K562 (cell line): ENCODE data around the gene GRIN2A. TPM values are rescaled to one million over a fixed set of nuclear protein-coding genes. Genes with fewer than 3 reads are reported as not detected.

Experiments used
- ATAC-seq: fragments of 200-7000 bp; cut with Tn5 transposase; 3 replicates; pipeline ENCODE4 v1.9.1; 2020; ENCODE audit warnings: moderate library complexity
- BruUV-seq: library from RNA; stranded (reverse); fragments of 400-500 nt; replicated peaks from 2 replicates; lab custom pipeline; 2021; lab: Mats Ljungman, UMichigan
- CTCF ChIA-PET: fragments of 300-600 bp; formaldehyde crosslinking; extraction: SDS; loops from one replicate; lab custom pipeline; 2021; ENCODE audit warnings: low intra/inter-chr PET ratio; lab: Yijun Ruan, JAX
- POLR2A ChIA-PET: fragments of 300-600, 350-650 bp; sonication (Branson Sonifier 250); formaldehyde crosslinking; extraction: SDS; loops from one replicate; lab custom pipeline; 2021; ENCODE audit warnings: antibody characterized with exemption, inconsistent platforms; lab: Yijun Ruan, JAX
- DNase-seq, 4 experiments: peaks; one replicate each; pipeline versions ENCODE4 v3.0.0 to v3.0.0-alpha.2; 2011 to 2018; ENCODE audit warnings: low spot score in 3 of 4, mixed read lengths in 3 of 4; ENCODE audit errors: extremely low read depth in 1 of 4
- FAIRE-seq: peaks from 2 replicates; lab custom pipeline; 2011; peaks lifted over from hg19 to GRCh38; lab: Jason Lieb, UNC
- H2AFZ ChIP-seq: 2 replicates; pipeline ENCODE4 v1.6.0; 2011; ENCODE audit warnings: low read depth, low read length, control low read depth, inconsistent platforms
- H3K27ac ChIP-seq: fragments of 200-600 bp; 3 replicates; pipeline ENCODE4 v1.8.0; 2011; ENCODE audit warnings: low read depth, mild to moderate bottlenecking, control low read depth, inconsistent platforms, low read length, moderate library complexity, mixed read lengths; ENCODE audit errors: extremely low read depth
- H3K27me3 ChIP-seq, 2 experiments: fragments of 300-600 bp in 1 of 2; 2 replicates in 1 of 2; 3 replicates in 1 of 2; pipeline versions ENCODE4 v1.6.0 to v1.8.0; 2011; ENCODE audit warnings: inconsistent platforms in 2 of 2, low read length in 2 of 2, mild to moderate bottlenecking in 1 of 2, mixed read lengths in 1 of 2, moderate library complexity in 1 of 2; ENCODE audit not compliant: control insufficient read depth in 2 of 2, insufficient read depth in 2 of 2
- H3K36me3 ChIP-seq: fragments of 300-600 bp; 3 replicates; pipeline ENCODE4 v1.8.0; 2011; ENCODE audit warnings: mild to moderate bottlenecking, low read length, inconsistent platforms; ENCODE audit not compliant: control insufficient read depth, insufficient read depth
- H3K4me1 ChIP-seq, 2 experiments: fragments of 200-600 bp in 1 of 2; replicated peaks in 1 of 2; 2 replicates in 1 of 2; 3 replicates in 1 of 2; pipeline versions ENCODE4 v1.5.1 to v1.8.0; 2011; ENCODE audit warnings: inconsistent platforms in 2 of 2, low read length in 2 of 2, mild to moderate bottlenecking in 1 of 2, mixed read lengths in 1 of 2, moderate library complexity in 1 of 2; ENCODE audit not compliant: control insufficient read depth in 2 of 2, insufficient read depth in 2 of 2
- H3K4me2 ChIP-seq: 2 replicates; pipeline ENCODE4 v1.6.1; 2011; ENCODE audit warnings: low read length, control low read depth, inconsistent platforms, mixed read lengths; ENCODE audit not compliant: insufficient read depth
- H3K4me3 ChIP-seq: fragments of 200-600 bp; sonication (generic), shearing (Covaris generic); 2 replicates; pipeline ENCODE4 v1.5.1; 2016; ENCODE audit warnings: control low read depth, inconsistent platforms
- H3K79me2 ChIP-seq: fragments of 200-600 bp; 3 replicates; pipeline ENCODE4 v1.8.0; 2011; ENCODE audit warnings: low read length, inconsistent platforms; ENCODE audit not compliant: control insufficient read depth, insufficient read depth
- H3K9ac ChIP-seq, 2 experiments: 2 replicates each; pipeline versions ENCODE4 v1.6.0 to v1.6.1; 2011; ENCODE audit warnings: low read depth in 2 of 2, low read length in 2 of 2, control low read depth in 1 of 2, inconsistent platforms in 1 of 2, mild to moderate bottlenecking in 1 of 2, mixed read lengths in 1 of 2; ENCODE audit not compliant: insufficient read depth in 1 of 2
- H3K9me1 ChIP-seq: one replicate; pipeline ENCODE4 v1.6.0; 2011; ENCODE audit warnings: inconsistent platforms, mild to moderate bottlenecking, low read length, moderate library complexity; ENCODE audit not compliant: control insufficient read depth, insufficient read depth
- H3K9me3 ChIP-seq: replicated peaks from 2 replicates; pipeline ENCODE4 v1.5.1; 2011; ENCODE audit warnings: low read depth, low read length, inconsistent platforms; ENCODE audit not compliant: control insufficient read depth, insufficient read depth
- H4K20me1 ChIP-seq: replicated peaks from 2 replicates; pipeline ENCODE4 v1.6.1; 2011; ENCODE audit warnings: low read length, inconsistent platforms, mixed read lengths; ENCODE audit not compliant: control insufficient read depth, insufficient read depth
- CTCF ChIP-seq, 3 experiments: IDR thresholded peaks in 2 of 3; conservative IDR thresholded peaks in 1 of 3; 2 replicates each; pipeline ENCODE4 v1.5.1; 2011 to 2012; ENCODE audit warnings: low read length in 3 of 3, mild to moderate bottlenecking in 3 of 3, control low read depth in 2 of 3, improper control_type of control experiment in 1 of 3, inconsistent platforms in 1 of 3, low read depth in 1 of 3, mixed read lengths in 1 of 3, moderate library complexity in 1 of 3; ENCODE audit not compliant: insufficient read depth in 2 of 3
- MEIS2 ChIP-seq: fragments of 450-650 bp; IDR thresholded peaks from 2 replicates; pipeline ENCODE4 v1.6.1; 2014; ENCODE audit warnings: mild to moderate bottlenecking; ENCODE audit not compliant: partially characterized antibody
- MTF1 ChIP-seq: fragments of 250-450 bp; sonication (Bioruptor Pico); IDR thresholded peaks from 2 replicates; pipeline ENCODE4 v1.9.0; 2021; ENCODE audit warnings: moderate library complexity, mild to moderate bottlenecking, inconsistent platforms, borderline replicate concordance
- WGBS: fragments of 100-300 bp; shearing (Covaris generic); methylation state at CpG from one replicate; pipeline ENCODE4 v1.1.6; 2016; ENCODE audit warnings: low coverage, mixed read lengths; ENCODE audit not compliant: insufficient coverage; ENCODE audit errors: missing lambda C conversion rate; 5-methylcytosine and 5-hydroxymethylcytosine counted together
- in situ Hi-C: fragments of 300-500 bp; cut with MboI; formaldehyde crosslinking; loops from 4 replicates; pipeline ENCODE4 v1.15.0; 2018; ENCODE audit warnings: inconsistent platforms, mixed read lengths
- intact Hi-C: fragments of 100-400 bp; cut with micrococcal nuclease; formaldehyde crosslinking; loops from 2 replicates; pipeline ENCODE4 v1.14.2; 2022
- polyA plus RNA-seq, 8 experiments: library from polyadenylated mRNA; depleted of rRNA in 4 of 8; stranded (reverse) in 5 of 8; unstranded in 3 of 8; fragments of >200 nt; fragmentation: Nextera tagmentation in 2 of 8; fragmentation: Illumina TruSeq in 1 of 8; extraction: Ambion mirVana in 2 of 8; extraction: Trizol in 1 of 8; gene quantifications; 2 replicates each; pipeline versions ENCODE4 v1.2.1 to v1.2.3, GENCODE V29; 2011 to 2014; ENCODE audit warnings: inconsistent platforms in 1 of 8, missing spikeins in 1 of 8
- total RNA-seq, 7 experiments: library from RNA; depleted of rRNA in 6 of 7; stranded (reverse); fragments of >200 nt in 6 of 7; fragmentation: Illumina TruSeq in 2 of 7; extraction: Trizol in 2 of 7; gene quantifications; 2 replicates each; pipeline versions ENCODE4 v1.2.1 to v1.2.3, GENCODE V29; 2011 to 2021; ENCODE audit warnings: low replicate concordance in 1 of 7
- TF ChIP-seq, protein P1 (sequence below), 2 experiments: IDR thresholded peaks in 1 of 2; conservative IDR thresholded peaks in 1 of 2; 2 replicates each; pipeline ENCODE4 v1.6.1; 2016; ENCODE audit warnings: low read depth in 2 of 2, mild to moderate bottlenecking in 1 of 2, missing compliant biosample characterization in 1 of 2, missing genetic modification characterization in 1 of 2, moderate library complexity in 1 of 2

The GRIN2A gene
- total and polyA plus RNA-seq, 9 of the 15 experiments (the other 6 are each of a cell fraction or from before 2014, with no cell fraction given) = not detected

GRCh38 chr16:10080051-10080772 lies 102.0 kb downstream of the GRIN2A start (continued):
- TF ChIP-seq MEIS2 = peak; percentile 42
- TF ChIP-seq, protein P1, sequence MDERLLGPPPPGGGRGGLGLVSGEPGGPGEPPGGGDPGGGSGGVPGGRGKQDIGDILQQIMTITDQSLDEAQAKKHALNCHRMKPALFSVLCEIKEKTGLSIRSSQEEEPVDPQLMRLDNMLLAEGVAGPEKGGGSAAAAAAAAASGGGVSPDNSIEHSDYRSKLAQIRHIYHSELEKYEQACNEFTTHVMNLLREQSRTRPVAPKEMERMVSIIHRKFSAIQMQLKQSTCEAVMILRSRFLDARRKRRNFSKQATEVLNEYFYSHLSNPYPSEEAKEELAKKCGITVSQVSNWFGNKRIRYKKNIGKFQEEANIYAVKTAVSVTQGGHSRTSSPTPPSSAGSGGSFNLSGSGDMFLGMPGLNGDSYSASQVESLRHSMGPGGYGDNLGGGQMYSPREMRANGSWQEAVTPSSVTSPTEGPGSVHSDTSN (CRISPR knock-in tag; IDR thresholded peaks at IDR 0.05; ENCODE audit: low read depth) = no peak
- TF ChIP-seq, protein P1 (tag; conservative IDR thresholded peaks at IDR 0.05; ENCODE audit: low read depth) = 0 out of 2 replicates have a peak, but pooled peaks have one; percentile 27

DNA sequence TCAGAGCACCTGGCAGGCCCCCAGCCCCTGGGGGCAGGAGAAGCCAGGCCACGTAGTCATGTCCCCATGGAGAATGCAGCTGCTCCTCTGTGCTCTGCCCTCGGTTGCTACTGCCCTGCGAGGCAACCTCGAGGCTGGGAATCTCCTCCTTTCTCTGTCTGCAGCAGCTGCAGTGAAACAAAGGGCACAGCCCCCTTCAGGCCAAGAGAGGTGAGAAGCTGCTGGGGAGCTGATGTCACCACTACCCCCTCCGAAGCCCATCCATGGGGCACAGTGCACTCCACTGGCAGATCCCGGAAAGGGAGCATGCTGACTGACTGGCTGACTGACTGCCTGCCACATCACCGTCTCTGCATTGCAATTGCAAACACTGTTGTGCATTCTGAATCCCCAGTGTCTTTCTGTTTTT lies 103.7 kb downstream of the GRIN2A start:
- FAIRE-seq (no peak), DNase-seq (no peak)
- no peak overlapping the region for H3K9ac ChIP-seq
- H3K27ac ChIP-seq = no peak overlapping the region
- POLR2A ChIA-PET = no interaction called here
- H3K4me2 ChIP-seq = no peak overlapping the region
- no peaks in the 10 kb centered on the region for H3K9me1 ChIP-seq
- H2AFZ ChIP-seq = no peak overlapping the region
- no peaks in the 10 kb centered on the region for H3K27me3 ChIP-seq
- H3K36me3 ChIP-seq = no peaks in the 10 kb centered on the region
- 0% methylated on average over 5 of the region's 7 CpGs for WGBS
- H3K9me3 ChIP-seq = no peaks in the 10 kb centered on the region
- no peak overlapping the region for H3K4me3 ChIP-seq
- BruUV-seq = no TSS peak
- TF ChIP-seq CTCF (IDR thresholded peaks at IDR 0.05 in 2 of 3, conservative IDR thresholded peaks at IDR 0.05 in 1 of 3; ENCODE audit: insufficient read depth in 2 of 3, low read depth in 1 of 3, low read length in 3 of 3) (0 out of 6 replicates have a peak, but pooled peaks of 1 of the 3 experiments have one; percentile 13), MTF1 (CRISPR knock-in tag) (no peak)
- TF ChIP-seq, all 486 proteins: peak for 1
- intact Hi-C loops = no loop called here
- Histone ChIP-seq H4K20me1 (no peaks in the 10 kb centered on the region), H3K4me1 (no peaks in the 10 kb centered on the region), H3K79me2 (no peaks in the 10 kb centered on the region)
- in situ Hi-C loops = no loop called here
- CTCF ChIA-PET = no interaction called here
- ATAC-seq = no peak
